ENCODE data around the gene KANK2.

Gene KANK2

GRCh38 chr19:11197291-11198174 lies at the start of gene KANK2:
TSS of gene KANK2 (minus strand) at chr19:11197545. CDS start at chr19:11194511, 3,034 bp downstream.
- peak; percentile 50 for DNase-seq (ENCODE audit: low read depth)

GRCh38 chr19:11246941-11247340 lies 49.6 kb upstream of the KANK2 start:
- DNase-seq (ENCODE audit: low read depth), result no peak

DNA sequence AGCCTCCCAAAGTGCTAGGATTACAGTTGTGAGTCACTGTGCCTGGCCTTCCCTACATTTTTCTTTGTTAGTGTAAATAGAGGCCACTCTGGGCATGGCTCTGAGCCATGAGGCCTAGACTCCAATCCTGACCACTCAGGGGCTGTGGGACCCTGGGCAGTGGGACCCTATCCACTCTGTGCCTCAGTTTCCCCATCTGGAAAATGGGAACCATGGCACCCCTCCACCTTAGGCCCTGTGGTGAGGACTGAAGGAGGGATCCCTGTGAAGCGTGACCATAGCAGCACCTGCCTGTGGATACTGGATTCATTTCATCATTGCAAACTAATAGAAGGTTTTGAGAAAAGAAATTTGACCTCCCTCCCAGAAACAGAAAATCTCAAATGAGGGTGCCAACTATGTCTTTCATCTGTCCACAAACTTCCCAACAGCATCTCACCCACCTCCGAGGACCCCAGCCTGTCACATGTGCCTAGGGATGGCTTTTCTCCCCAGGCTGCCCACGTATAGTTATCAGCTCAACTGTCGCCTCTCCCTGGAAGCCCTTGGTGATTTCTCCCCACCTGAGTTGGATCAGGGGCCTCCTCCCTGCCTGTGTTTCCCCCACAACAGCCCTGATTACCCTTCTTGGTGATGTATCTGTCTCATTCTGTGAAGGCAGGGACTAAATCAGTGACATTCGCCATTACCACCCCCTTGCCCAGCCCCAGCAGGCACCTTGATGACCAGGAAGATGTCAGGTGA lies 47.7 kb upstream of the KANK2 start:
- no peak for DNase-seq (ENCODE audit: low read depth)

DNA sequence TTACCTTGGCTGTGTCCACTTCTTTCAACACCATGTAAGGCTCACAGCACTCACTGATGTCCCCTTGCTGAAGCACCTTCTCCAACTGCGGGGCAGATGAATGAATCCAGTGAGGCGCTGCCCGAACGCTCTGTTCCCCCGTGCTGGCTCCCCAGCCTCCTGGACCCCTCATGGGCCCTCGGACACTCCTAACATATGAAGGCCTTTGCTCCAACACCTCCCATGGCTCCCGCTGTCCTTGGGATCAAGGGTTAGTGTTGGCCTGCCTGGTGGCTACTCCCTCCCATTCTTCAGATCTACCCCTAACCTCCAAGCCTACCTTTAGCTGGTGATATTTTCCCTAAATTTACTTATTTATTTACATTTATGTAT lies 46.4 kb upstream of the KANK2 start:
- DNase-seq (ENCODE audit: low read depth), result no peak

DNA sequence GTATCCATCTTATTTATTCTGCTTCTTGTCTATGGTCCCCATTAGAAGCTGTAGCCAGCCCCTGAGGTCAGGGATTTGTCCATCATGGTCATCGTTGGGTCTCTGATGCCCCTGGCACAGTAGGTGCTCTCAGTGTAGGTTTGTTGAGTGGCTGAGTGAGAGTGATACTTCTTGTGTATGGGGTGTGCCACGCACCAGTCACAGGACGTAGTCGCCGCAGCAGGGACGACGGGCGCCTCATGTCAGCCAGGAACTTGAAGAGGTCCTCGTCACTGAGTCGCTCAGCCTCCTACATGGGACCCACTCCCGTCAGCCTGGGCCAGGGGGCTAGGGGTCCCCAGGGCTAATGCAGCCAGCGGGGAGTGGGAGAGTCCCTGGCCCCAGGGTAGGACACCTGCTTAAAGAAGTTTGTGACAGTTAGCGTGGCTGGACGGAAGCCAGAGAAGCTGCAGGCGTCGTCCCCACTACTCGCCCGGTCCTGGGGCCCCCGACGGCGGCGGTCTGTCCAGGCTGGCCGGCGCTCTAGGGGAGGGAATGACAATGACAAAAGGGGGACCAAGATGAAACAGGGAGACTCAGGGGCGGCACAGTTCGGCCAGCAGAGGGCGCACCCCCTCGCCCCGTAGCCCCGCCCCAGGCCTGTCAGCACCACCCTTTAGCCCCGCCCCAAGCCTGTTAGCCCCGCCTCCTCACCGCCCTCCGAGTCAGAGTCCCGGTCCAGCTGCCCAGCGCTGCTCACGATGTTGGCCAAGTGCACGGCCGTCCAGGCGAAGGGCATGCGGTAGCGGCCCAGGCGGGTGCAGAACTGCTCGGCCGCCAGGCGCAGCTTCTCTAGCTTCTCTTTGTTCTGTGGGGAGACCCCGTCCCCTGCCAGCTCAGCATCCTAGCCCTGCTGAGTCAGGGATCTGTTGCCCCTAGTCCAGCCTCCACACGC lies 45.8 kb upstream of the KANK2 start:
- peak; percentile 62 for DNase-seq (ENCODE audit: low read depth)

DNA sequence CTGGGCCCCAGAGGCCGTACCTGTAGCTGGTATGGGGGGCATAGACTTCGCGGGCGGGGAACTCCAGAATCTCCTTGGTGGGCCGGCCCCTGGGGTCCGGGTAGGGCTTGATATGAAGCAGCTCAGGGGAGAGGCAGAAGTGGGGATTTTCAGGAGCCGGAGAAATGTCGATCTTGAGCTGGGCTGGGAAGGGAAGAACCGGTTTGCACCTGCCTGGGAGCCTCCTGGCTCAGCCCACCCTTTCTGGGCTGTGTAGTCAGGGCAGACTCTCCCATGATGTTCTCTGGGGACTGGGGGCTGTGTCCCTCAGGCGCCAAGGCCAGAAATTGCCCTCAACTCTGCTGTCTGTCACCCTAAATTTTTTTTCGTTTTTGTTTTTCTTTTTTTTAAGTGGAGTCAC lies 44.7 kb upstream of the KANK2 start:
- no peak for DNase-seq (ENCODE audit: low read depth)

- no peak for DNase-seq (ENCODE audit: low read depth)
Observed at GRCh38 chr19:11240008-11240444, 42.7 kb upstream of the KANK2 start.

GRCh38 chr19:11239377-11240000 lies 42.1 kb upstream of the KANK2 start, which contains the start of gene ANGPTL8:
TSS of gene ANGPTL8 (plus strand) at chr19:11239619. CDS start at chr19:11239638, 19 bp downstream.
- no peak for DNase-seq (ENCODE audit: low read depth)

- no peak for DNase-seq (ENCODE audit: low read depth)
Observed at GRCh38 chr19:11238781-11239376, 41.5 kb upstream of the KANK2 start.

GRCh38 chr19:11238041-11238440 lies 40.7 kb upstream of the KANK2 start:
- DNase-seq (ENCODE audit: low read depth), result no peak

DNA sequence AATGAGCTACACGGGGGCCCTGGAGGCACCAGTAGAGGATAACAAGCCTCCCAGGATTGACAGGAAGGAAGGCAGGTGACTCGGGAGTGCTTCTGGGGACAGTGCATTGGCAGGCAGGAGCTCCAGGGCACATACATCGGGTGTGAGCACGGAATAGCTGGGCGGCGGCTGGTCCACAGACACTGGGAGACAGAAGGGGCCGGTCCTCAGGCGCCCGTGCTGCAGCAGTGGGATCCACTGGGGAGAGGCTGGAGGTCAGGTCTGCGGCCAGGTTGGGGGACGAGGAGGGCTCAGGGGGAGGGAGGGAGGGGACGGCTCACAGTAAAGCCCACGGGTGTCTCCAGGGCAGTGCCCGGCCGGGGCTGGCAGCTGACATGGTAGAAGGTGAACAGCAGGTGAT lies 40.0 kb upstream of the KANK2 start:
- DNase-seq (ENCODE audit: low read depth), result no peak

GRCh38 chr19:11236324-11237301 lies 39.3 kb upstream of the KANK2 start:
- DNase-seq (ENCODE audit: low read depth), result no peak

- DNase-seq (ENCODE audit: low read depth), result no peak
Observed at GRCh38 chr19:11234486-11235075, 37.2 kb upstream of the KANK2 start.

GRCh38 chr19:11233073-11233472 lies 35.7 kb upstream of the KANK2 start:
- DNase-seq (ENCODE audit: low read depth), result no peak

DNA sequence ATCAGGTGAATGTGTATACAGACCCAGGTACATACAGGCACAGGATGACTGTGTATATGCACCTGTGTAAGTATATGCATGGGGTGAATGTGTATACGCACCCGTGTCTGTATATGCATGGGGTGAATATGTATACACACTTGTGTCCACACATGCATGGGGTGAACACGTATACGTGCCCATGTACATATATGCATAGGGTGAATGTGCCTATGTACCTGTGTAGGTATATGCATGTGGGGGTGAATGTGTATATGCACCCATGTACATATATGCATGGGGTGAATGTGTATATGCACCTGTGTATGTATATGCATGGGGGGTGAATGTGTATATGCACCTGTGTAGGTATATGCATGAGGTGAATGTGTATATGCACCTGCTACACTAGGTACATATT lies 35.2 kb upstream of the KANK2 start:
- DNase-seq (ENCODE audit: low read depth), result no peak

- no peak for DNase-seq (ENCODE audit: low read depth)
Observed at GRCh38 chr19:11230621-11231386, 33.5 kb upstream of the KANK2 start.

GRCh38 chr19:11227195-11227886 lies 30.0 kb upstream of the KANK2 start:
- no peak for DNase-seq (ENCODE audit: low read depth)

GRCh38 chr19:11226716-11227166 lies 29.4 kb upstream of the KANK2 start:
- no peak for DNase-seq (ENCODE audit: low read depth)

All from T-helper 22 cell (primary cell).